Measurements from ENCODE around the gene UFSP2.

Gene UFSP2

GRCh38 chr4:185408432-185408831 lies 17.3 kb downstream of the UFSP2 start:
- no peaks in the 10 kb centered on the region for H3K79me2 ChIP-seq (ENCODE audit: insufficient read depth, low read length)
- no peak overlapping the region for H3K27ac ChIP-seq (ENCODE audit: low read depth, low read length)
- H2AFZ ChIP-seq (ENCODE audit: low read depth, low read length, severe bottlenecking), result no peak overlapping the region
- H3K36me3 ChIP-seq (ENCODE audit: low read length), result peaks cover 7% of the 10 kb centered on the region
- no peaks in the 10 kb centered on the region for H4K20me1 ChIP-seq (ENCODE audit: low read depth, low read length)
- H3F3A ChIP-seq (ENCODE audit: insufficient read depth), result 0 out of 2 replicates have a peak, but pooled peaks cover 7% of the 10 kb centered on the region
- H3K27me3 ChIP-seq (ENCODE audit: low read length), result no peaks in the 10 kb centered on the region
- H3K9ac ChIP-seq (ENCODE audit: low read length), result no peak overlapping the region
- TF ChIP-seq CTCF (IDR thresholded peaks at IDR 0.05; ENCODE audit: insufficient read depth, low read length, poor library complexity, severe bottlenecking), result no peak
- no peak for TF ChIP-seq EZH2phosphoT487 (conservative IDR thresholded peaks at IDR 0.05; ENCODE audit: low read length)
- H3K9me2 ChIP-seq (replicated peaks; ENCODE audit: insufficient read depth, low read length), result no peaks in the 10 kb centered on the region
- H3K9me3 ChIP-seq (ENCODE audit: insufficient read depth, low read length), result no peaks in the 10 kb centered on the region
- no peak overlapping the region for H3K4me3 ChIP-seq (ENCODE audit: insufficient read depth, low read length, poor library complexity, severe bottlenecking)
- H3K4me2 ChIP-seq (ENCODE audit: low read depth, low read length, poor library complexity, severe bottlenecking), result no peak overlapping the region

GRCh38 chr4:185405296-185405999 lies 20.3 kb downstream of the UFSP2 start:
- no peaks in the 10 kb centered on the region for H3K27me3 ChIP-seq (ENCODE audit: low read length)
- H3K9me2 ChIP-seq (replicated peaks; ENCODE audit: insufficient read depth, low read length), result no peaks in the 10 kb centered on the region
- H3K36me3 ChIP-seq (ENCODE audit: low read length), result peaks cover 11% of the 10 kb centered on the region; the same call in 1 of the 2 replicates

GRCh38 chr4:185404031-185404430 lies 21.7 kb downstream of the UFSP2 start:
- TF ChIP-seq EZH2phosphoT487 (conservative IDR thresholded peaks at IDR 0.05; ENCODE audit: low read length) (no peak), CTCF (IDR thresholded peaks at IDR 0.05; ENCODE audit: insufficient read depth, low read length, poor library complexity, severe bottlenecking) (no peak)
- no peaks in the 10 kb centered on the region for H3K79me2 ChIP-seq (ENCODE audit: insufficient read depth, low read length)
- H3K27ac ChIP-seq (ENCODE audit: low read depth, low read length), result no peak overlapping the region
- no peaks in the 10 kb centered on the region for H3K27me3 ChIP-seq (ENCODE audit: low read length)
- peaks cover 20% of the 10 kb centered on the region for H3K36me3 ChIP-seq (ENCODE audit: low read length)
- no peaks in the 10 kb centered on the region for H3K9me2 ChIP-seq (replicated peaks; ENCODE audit: insufficient read depth, low read length)
- no peaks in the 10 kb centered on the region for H4K20me1 ChIP-seq (ENCODE audit: low read depth, low read length)
- H3K9ac ChIP-seq (ENCODE audit: low read length), result no peak overlapping the region
- 0 out of 2 replicates have a peak, but pooled peaks cover 3% of the 10 kb centered on the region for H3F3A ChIP-seq (ENCODE audit: insufficient read depth)
- no peak overlapping the region for H3K4me2 ChIP-seq (ENCODE audit: low read depth, low read length, poor library complexity, severe bottlenecking)
- H2AFZ ChIP-seq (ENCODE audit: low read depth, low read length, severe bottlenecking), result no peak overlapping the region
- no peaks in the 10 kb centered on the region for H3K9me3 ChIP-seq (ENCODE audit: insufficient read depth, low read length)
- H3K4me3 ChIP-seq (ENCODE audit: insufficient read depth, low read length, poor library complexity, severe bottlenecking), result no peak overlapping the region

More at GRCh38 chr4:185405296-185405999, 20.3 kb downstream of the UFSP2 start:
- no peak for TF ChIP-seq EZH2phosphoT487 (conservative IDR thresholded peaks at IDR 0.05; ENCODE audit: low read length)
- no peak for TF ChIP-seq CTCF (IDR thresholded peaks at IDR 0.05; ENCODE audit: insufficient read depth, low read length, poor library complexity, severe bottlenecking)
- H3K4me3 ChIP-seq (ENCODE audit: insufficient read depth, low read length, poor library complexity, severe bottlenecking), result no peak overlapping the region
- H4K20me1 ChIP-seq (ENCODE audit: low read depth, low read length), result no peaks in the 10 kb centered on the region
- H2AFZ ChIP-seq (ENCODE audit: low read depth, low read length, severe bottlenecking), result no peak overlapping the region
- H3K9ac ChIP-seq (ENCODE audit: low read length), result no peak overlapping the region
- H3K27ac ChIP-seq (ENCODE audit: low read depth, low read length), result no peak overlapping the region
- H3K4me2 ChIP-seq (ENCODE audit: low read depth, low read length, poor library complexity, severe bottlenecking), result no peak overlapping the region
- no peaks in the 10 kb centered on the region for H3K79me2 ChIP-seq (ENCODE audit: insufficient read depth, low read length)
- H3K9me3 ChIP-seq (ENCODE audit: insufficient read depth, low read length), result no peaks in the 10 kb centered on the region
- 0 out of 2 replicates have a peak, but pooled peaks cover 3% of the 10 kb centered on the region for H3F3A ChIP-seq (ENCODE audit: insufficient read depth)

All from SU-DHL-6 (cell line).